ENCODE data around the gene STKLD1. TPM values are rescaled to one million over a fixed set of nuclear protein-coding genes. Genes with fewer than 3 reads are reported as not detected.

The STKLD1 gene
- total and polyA plus RNA-seq, 12 donors = 0.71 to 6.0 (median 2.2) TPM; not detected in 2

- Histone ChIP-seq H3K9me3 (replicated peaks in 1 of 3) (no peaks in the 10 kb centered on the region), H3K27ac (no peak overlapping the region), H3K4me1 (replicated peaks in 1 of 2) (no peaks in the 10 kb centered on the region), H3K27me3 (peaks cover 7% of the 10 kb centered on the region), H3K4me3 (no peak overlapping the region), H3K36me3 (replicated peaks in 1 of 2) (no peaks in the 10 kb centered on the region)
- 24 to 37% (median 34%) methylated on average over 5 to 14 of the region's 14 CpGs for WGBS, 4 donors
- DNase-seq = peak in 1 of 7 donors; percentile 39
- intact Hi-C loops (cut with DNase I) = no loop called here
- peak in 2 of 6 experiments; percentile 9 to 13 for TF ChIP-seq CTCF (IDR thresholded peaks at IDR 0.05)
- TF ChIP-seq POLR2A (IDR thresholded peaks at IDR 0.05) = no peak
Measured at GRCh38 chr9:133396952-133397351, 20.8 kb downstream of the STKLD1 start.

- DNase-seq = no peak
- intact Hi-C loops (cut with DNase I) = no loop called here
- Histone ChIP-seq H3K27me3 (peaks cover 7% of the 10 kb centered on the region), H3K36me3 (replicated peaks in 1 of 2) (no peaks in the 10 kb centered on the region), H3K27ac (no peak overlapping the region), H3K4me1 (replicated peaks in 1 of 2) (no peaks in the 10 kb centered on the region), H3K9me3 (replicated peaks in 1 of 3) (no peaks in the 10 kb centered on the region), H3K4me3 (no peak overlapping the region)
- 72 to 80% (median 77%) methylated on average over 6 of the region's 6 CpGs for WGBS, 4 donors
- no peak for TF ChIP-seq CTCF (IDR thresholded peaks at IDR 0.05)
- TF ChIP-seq POLR2A (IDR thresholded peaks at IDR 0.05) = no peak
Measured at GRCh38 chr9:133397370-133397769, 21.2 kb downstream of the STKLD1 start.

- WGBS, 4 donors = 63 to 80% (median 67%) methylated on average over 4 to 9 of the region's 9 CpGs
- intact Hi-C loops (cut with DNase I) = no loop called here
- no peaks in the 10 kb centered on the region for H3K4me1 ChIP-seq (replicated peaks in 1 of 2)
- H3K27me3 ChIP-seq = peaks cover 7% of the 10 kb centered on the region
- TF ChIP-seq CTCF (IDR thresholded peaks at IDR 0.05) (no peak), POLR2A (IDR thresholded peaks at IDR 0.05) (no peak)
- H3K4me3 ChIP-seq = no peak overlapping the region
- no peaks in the 10 kb centered on the region for H3K9me3 ChIP-seq (replicated peaks in 1 of 3)
- no peak overlapping the region for H3K27ac ChIP-seq
- no peak for DNase-seq
- no peaks in the 10 kb centered on the region for H3K36me3 ChIP-seq (replicated peaks in 1 of 2)
Measured at GRCh38 chr9:133397895-133398294, 21.7 kb downstream of the STKLD1 start.

GRCh38 chr9:133400292-133400691 lies 24.1 kb downstream of the STKLD1 start:
- TF ChIP-seq POLR2A (IDR thresholded peaks at IDR 0.05) = no peak
- no peak for TF ChIP-seq CTCF (IDR thresholded peaks at IDR 0.05)
- DNase-seq = no peak
- Histone ChIP-seq H3K27me3 (peaks cover 7% of the 10 kb centered on the region), H3K9me3 (replicated peaks in 1 of 3) (no peaks in the 10 kb centered on the region), H3K4me1 (replicated peaks in 1 of 2) (peaks cover 3 to 6% of the 10 kb centered on the region in 2 donors), H3K4me3 (no peak overlapping the region), H3K36me3 (replicated peaks in 1 of 2) (peaks cover 0 to 8% of the 10 kb centered on the region in 2 donors), H3K27ac (no peak overlapping the region)
- intact Hi-C loops (cut with DNase I) = loop anchor here in 1 of 2 donors (10.0 kb wide), 1 partner anchor 215 kb away; no protein-coding TSS in a partner anchor
- 60 to 100% (median 85%) methylated on average over 2 to 12 of the region's 12 CpGs for whole genome bisulfite sequencing, 4 donors
